ENCODE results near the gene MAPT.
"Not testable (repeated sequence)": the region's sequence is repeated elsewhere in the genome, so short reads cannot be mapped to it uniquely, and the experiment has no call there.

MAPT gene

DNA sequence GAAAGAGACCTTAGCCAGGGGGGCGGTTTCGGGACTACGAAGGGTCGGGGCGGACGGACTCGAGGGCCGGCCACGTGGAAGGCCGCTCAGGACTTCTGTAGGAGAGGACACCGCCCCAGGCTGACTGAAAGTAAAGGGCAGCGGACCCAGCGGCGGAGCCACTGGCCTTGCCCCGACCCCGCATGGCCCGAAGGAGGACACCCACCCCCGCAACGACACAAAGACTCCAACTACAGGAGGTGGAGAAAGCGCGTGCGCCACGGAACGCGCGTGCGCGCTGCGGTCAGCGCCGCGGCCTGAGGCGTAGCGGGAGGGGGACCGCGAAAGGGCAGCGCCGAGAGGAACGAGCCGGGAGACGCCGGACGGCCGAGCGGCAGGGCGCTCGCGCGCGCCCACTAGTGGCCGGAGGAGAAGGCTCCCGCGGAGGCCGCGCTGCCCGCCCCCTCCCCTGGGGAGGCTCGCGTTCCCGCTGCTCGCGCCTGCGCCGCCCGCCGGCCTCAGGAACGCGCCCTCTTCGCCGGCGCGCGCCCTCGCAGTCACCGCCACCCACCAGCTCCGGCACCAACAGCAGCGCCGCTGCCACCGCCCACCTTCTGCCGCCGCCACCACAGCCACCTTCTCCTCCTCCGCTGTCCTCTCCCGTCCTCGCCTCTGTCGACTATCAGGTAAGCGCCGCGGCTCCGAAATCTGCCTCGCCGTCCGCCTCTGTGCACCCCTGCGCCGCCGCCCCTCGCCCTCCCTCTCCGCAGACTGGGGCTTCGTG is at the start of gene MAPT:
Gene MAPT (plus strand): TSS at position 533 of the 763 bp plus-strand sequence. CDS start 67,784 bp downstream, outside the sequence.
- DNase-seq = peak; percentile 86

DNA sequence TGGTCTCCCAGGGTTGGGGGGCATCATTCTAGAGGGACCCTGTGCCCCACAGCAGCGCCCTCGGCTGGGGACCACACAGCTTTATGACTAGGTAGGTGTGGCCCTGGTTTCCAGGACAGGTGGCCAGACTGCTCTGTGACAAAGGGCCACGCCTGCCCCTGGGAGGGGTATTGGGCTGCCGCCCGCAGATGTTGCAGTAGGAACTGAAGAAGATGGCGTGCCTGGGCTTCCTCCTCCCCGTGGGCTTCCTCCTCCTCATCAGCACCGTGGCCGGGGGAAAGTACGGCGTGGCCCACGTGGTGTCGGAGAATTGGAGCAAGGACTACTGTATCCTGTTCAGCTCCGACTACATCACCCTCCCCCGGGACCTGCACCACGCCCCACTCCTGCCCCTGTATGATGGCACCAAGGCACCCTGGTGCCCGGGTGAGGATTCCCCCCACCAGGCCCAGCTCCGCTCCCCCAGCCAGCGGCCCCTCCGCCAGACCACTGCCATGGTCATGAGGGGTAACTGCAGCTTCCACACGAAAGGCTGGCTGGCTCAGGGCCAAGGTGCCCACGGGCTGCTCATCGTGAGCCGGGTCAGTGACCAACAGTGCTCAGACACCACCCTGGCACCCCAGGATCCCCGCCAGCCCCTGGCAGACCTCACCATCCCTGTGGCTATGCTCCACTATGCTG is 49.5 kb upstream of the MAPT start, which contains the start of gene SPPL2C:
Gene SPPL2C (plus strand): TSS at position 187 of the 681 bp plus-strand sequence. CDS start 26 bp downstream, at position 213.
- no peak for DNase-seq

DNA sequence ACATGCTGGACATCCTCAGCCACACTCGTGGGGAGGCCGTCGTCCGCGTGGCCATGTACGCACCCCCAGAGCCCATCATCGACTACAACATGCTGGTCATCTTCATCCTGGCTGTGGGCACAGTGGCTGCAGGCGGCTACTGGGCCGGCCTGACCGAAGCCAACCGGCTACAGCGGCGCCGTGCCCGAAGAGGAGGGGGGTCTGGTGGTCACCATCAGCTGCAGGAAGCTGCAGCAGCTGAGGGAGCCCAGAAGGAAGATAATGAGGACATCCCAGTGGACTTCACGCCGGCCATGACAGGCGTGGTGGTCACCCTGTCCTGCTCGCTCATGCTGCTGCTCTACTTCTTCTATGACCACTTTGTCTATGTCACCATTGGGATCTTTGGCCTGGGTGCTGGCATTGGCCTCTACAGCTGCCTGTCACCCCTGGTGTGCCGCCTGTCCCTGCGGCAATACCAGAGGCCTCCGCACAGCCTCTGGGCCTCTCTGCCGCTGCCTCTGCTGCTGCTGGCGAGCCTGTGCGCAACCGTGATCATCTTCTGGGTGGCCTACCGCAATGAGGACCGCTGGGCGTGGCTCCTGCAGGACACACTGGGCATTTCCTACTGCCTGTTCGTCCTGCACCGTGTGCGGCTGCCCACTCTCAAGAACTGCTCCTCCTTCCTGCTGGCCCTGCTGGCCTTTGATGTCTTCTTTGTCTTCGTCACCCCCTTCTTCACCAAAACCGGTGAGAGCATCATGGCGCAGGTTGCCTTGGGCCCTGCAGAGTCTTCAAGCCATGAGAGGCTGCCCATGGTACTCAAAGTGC is 48.8 kb upstream of the MAPT start:
- no peak for DNase-seq

DNA sequence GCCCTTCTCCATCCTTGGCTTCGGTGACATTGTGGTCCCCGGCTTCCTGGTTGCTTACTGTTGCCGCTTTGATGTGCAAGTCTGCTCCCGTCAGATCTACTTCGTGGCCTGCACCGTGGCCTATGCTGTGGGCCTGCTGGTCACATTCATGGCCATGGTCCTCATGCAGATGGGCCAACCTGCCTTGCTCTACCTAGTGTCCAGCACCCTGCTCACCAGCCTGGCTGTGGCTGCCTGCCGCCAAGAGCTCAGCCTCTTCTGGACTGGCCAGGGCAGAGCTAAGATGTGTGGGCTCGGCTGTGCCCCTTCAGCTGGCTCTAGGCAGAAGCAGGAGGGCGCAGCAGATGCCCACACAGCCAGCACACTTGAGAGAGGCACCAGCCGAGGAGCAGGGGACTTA is 48.1 kb upstream of the MAPT start:
- DNase-seq = no peak

DNA sequence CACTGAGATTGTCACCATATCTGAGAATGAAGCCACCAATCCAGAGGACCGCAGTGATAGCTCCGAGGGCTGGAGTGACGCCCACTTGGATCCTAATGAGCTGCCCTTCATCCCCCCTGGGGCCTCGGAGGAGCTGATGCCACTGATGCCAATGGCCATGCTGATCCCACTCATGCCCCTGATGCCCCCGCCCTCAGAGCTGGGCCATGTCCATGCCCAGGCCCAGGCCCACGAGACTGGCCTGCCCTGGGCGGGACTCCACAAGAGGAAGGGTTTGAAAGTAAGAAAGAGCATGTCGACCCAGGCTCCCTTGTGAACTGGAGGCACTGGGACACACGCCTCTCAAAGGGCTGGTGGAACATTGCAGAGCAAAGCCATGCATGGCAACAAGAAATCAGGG is 47.7 kb upstream of the MAPT start:
- DNase-seq = no peak

DNA sequence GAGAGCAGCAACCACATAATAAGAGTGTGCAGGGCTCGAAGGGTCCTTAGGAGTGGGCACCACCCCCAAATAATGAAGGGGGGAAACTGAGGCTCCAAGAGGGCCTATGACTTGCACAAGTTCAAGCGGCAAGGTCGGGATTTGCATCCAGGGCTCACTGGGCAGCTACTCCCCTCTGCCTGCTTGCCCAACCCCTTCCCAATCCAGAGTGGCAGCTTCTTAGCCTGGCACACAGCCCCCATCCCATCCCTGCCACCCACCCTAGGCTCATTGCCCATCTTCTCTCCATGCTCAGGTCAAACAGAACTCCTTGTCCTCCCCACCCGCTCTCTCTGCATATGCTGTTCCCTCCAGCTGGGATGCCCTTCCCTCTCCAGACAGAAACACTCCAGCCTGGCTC is 47.3 kb upstream of the MAPT start:
- DNase-seq = no peak

DNA sequence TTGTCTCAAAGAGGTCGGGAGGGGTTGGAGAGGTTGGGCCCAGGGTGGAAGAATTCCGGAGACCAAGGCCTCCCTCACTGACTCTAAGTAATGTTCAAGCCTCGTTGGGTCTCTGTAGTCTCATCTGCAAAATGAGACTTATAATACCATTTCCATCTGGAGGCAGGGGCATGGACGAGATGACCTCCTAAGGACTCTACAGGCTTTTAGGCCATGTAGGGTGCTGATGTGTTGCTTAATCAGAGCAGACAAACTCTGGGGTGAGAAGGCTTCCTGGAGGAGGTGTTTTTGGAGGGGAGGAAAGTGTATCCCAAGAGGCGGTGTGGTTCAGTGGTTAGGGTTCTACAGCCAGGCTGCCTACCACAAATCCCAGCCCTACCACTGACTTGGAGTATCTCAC is 46.6 kb upstream of the MAPT start:
- no peak for DNase-seq

DNA sequence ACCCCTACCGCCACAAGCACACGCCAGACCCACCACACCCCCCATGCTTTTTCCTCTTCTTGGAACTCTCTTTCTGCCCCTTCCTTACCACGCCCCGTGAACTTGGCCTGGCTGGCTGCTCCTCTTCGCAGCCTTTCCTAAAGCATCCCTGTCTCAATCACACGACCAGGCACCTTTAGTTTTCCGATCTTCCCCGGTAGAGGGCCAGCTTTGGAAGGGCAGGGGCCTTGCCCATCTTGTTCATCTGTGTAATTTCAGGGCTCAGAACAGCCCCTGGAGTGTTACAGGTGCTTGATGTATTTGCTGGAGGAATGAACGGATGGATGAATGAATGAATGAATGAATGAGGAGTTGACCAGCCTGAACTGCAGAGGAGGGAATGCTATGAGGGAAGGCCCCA is 45.9 kb upstream of the MAPT start:
- DNase-seq = no peak

DNA sequence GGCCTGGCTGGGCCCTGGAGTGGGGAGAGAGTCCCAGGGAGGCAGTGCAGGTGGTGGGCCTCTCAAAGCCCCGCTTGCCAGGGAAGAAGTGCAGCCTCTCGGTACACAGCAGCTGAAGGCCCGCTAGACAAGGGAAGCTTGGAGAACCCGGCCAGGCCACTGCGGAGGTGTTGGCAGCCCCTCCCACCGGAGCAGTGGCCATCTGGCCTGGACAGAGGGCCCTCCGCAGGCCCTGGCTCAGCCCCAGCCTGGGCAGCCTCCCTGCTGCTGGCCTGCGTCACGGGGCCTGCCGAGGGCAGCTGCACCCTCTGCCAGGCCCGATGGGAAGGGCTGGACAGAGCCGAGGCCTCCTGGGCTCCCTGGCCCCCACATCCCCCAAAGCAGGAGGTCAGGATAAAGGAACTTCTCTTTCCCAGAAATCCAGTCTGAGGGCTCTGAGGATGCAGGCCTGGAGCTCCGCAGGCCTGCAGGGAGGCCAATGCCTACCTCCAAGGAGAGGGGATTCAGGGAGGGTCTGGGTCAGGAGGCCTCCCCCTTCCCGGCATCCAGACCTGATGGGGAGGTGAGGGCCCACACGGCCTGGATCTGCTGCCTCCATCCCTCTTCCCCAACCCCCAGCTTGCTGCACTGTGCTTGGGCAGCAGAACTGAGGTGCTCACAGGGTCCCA is 45.4 kb upstream of the MAPT start:
- DNase-seq = no peak

DNA sequence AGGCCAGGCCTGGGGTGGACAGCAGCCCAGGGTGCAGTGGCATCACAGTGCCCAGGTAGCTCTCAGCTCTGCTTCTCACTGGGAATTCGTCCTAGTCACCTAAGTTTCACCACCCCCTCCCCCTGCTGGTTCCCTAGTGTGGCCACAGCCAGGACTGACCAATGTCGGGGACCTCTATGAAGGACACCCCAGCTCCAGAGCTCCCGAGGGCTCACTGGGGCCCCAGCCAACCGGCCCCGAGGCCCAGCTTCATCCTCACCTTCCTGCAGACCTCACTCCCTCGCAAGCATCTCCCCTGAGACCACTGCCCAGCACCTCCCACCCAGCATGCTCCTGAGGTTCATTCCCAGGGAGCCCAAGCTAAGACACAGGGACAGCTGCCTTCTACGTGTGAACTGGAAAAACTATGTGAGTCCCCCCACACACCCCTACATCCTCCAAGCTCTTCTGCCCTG is 44.8 kb upstream of the MAPT start:
- DNase-seq = no peak

DNA sequence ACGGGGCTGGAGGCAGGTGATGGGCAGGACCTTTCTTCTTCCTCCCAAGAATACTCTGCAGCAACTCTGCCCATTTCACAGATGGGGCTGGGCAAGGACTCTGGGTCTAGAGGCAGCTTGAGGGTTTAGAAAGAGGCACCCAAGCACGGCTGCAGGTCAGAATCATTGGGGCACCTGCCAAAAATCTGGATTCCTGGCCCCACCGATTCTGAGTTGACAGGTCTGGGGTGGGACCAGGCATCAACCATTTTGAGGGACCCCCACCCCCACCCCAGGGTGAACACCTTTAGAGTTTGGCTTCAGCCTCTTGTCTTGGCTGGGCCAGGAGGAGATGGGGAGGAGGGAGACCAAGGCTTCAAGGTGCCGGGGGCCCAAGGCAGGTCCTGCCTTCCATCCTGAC is 44.3 kb upstream of the MAPT start:
- DNase-seq = no peak

DNA sequence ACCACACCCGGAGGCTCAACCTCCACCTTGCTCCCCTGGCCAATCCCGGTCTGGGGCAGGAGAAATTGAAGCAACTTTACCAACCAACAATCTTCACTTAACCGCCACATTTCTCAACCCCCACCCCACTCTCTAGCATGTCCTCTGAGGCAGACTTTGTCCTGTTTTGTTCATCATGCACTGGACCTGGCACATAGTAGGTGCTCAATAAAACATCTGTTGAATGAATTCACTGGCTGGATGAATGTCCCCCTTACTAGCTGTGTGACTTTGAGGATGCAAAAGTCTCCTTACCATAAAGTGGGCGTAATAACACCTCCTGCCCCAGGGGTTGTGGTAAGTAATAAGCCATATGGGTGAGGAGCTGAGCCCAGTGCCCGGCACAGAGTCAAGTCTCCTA is 43.9 kb upstream of the MAPT start:
- DNase-seq = no peak

DNA sequence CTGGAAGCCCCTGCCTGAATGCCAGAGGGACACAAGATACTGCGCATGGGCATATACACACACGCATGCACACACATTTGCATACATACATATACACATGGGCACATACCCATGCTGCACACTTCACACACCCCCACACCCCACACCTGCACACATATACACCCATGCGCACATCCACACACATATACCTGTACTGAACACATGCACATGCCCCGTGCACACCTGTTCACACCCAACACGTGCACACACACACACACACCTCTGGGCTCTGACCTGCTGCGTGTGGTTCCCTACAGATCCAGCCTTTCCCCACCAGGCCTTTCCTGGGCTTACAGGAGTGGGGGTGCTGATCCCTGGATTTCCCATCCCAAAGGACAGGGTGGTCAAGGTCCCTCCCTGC is 43.3 kb upstream of the MAPT start:
- no peak for DNase-seq

DNA sequence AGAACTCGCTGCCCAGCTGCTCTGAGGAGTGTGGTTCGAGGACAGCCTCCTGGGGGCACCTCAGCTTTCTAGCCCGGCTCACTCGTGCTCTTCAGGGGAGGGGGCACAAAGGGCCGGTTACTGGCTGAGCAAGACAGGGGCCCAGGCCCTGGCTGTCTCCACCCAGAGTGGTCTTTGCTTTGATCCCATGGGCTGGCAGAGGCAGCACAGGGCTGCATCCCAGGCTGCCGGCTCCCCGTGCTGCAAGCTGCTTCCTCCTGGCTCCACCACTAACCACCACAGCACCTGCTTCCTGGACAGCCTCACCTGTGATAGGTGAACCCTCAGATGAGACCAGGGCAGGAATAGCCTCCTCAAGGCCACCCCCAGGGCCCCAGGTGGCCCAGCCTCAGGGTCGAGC is 42.9 kb upstream of the MAPT start:
- no peak for DNase-seq

DNA sequence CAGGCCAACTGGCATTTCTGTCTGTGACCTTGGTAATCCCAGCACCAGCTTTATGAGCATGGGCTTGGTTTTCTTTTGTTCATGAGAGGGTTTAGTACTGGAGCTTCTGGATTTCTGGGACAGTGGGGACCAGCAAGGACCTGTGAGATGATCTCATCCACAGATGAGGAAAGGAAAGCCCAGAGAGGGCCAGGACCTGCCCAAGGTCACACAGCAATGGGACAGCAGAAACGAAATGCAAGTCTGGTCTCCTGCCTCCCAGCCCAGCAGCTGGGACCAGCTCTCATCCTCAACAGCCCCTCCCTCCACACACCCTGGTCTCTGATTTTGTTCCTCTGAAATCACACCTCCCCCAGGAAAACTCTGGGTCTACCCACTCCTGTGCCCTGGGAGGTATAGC is 42.5 kb upstream of the MAPT start:
- no peak for DNase-seq

DNA sequence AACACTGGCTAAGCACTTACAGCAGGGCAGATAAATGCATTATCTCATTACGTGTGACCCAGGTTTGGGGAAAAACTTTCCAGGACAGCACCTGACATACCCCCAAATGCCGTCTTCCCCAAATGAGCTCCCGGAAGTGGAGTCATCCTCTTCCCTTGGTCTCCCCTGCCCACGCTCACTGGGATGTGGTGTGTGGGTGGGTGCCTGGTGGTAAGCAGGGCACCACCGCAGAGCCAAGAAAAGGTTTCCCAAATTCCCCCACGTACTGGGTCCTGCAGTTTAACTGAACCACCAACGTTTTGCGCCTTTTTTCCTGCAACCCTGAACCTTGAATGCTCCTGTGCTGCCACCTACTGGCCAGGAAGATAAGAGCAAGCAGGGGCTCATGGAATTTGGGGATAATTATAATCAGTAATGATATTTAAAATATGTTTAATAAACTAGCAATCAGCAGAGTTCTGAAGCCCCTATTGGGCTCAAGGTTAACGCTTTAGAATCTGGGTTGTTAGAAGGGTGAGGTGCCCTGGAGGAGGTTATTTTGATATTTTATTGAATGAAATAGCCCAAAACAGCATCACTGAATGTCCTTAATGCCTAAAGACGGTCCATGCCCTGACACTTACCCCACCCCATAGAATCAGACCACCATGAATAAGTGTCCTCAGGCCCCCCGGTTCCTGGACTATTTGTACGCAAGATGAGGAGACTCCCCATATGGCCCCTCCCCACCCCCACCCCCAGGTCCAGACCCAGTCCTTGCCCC is 41.6 kb upstream of the MAPT start:
- no peak for DNase-seq

DNA sequence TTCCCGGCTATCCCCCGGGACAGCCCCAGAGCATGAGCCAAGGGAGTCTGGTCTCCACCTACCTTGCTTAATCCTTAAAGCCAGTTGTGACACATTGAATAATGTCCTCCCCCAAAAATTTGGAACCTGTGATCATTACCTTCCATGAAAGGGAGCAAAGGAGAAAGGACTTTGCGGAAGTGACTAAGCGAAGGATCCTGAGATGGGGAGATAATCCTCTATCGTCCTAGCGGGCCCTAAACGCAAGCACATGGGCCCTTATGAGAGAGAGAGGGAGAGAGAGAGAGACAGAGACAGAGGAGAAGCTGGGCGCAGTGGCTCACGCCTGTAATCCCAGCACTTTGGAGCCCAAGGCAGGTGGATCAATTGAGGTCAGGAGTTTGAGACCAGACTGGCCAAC is 40.1 kb upstream of the MAPT start:
- DNase-seq = no peak

DNA sequence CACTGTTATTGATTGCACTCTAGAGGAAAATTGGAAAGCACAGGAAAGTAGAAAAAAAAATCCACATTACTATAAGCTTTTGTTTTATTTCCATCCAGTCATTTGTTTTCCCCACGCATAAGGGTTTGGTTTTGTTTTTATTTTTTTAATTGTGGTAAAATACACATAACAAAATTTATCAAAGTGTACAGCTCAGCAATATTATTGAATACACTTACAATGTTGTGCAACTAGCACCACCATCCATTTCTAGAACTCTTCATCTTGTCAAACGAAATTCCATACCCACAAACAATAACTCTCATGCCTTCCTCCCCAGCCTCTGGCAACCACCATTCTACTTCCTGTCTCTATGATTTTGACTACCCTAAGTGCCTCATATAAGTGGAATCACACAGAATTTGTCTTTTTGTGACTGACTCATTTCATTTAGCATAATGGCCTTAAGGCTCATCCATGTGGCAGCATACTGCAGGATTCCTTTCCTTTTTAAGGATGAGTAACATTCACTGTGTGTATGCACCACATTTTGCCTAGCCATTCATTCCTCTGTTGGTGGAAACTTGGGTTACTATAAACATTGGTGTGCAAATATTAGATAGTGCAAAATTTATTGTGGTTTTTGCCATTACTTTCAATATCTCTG is 38.5 kb upstream of the MAPT start:
- DNase-seq = no peak

DNA sequence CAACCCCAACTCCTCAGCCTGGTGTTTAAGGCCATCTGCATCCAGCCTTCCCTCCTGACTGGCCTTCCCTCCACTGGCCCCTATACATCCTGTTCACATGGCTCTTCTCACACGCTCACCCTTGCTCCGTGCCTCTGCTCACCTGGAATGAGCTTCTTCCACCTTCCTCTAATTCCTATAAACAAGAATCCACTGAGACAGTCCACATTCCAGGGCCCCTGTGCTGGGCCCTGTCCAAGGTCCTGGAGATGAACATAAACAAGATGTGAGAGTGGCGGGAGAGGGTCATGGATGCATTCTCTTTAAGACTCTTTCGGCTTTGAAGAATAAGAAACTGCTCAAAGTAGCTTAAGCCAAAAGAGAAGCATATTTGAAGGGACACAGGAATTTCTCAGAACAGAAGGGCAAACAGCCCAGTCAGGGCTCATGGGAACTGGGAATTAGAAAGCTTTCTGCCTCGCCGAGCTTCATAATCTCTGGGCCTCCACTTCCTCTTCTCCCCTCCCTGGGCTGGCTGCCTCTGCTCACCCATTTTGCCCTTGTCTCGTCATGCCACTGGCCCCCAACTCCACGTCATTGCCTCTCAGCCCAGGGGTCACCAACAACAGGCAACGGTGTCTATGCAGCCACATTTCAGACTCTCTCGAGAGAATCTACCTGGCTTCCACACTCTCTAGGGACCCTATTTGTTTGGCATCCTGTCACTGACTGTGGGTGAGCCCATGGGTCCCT is 36.2 kb upstream of the MAPT start:
- DNase-seq = no peak

DNA sequence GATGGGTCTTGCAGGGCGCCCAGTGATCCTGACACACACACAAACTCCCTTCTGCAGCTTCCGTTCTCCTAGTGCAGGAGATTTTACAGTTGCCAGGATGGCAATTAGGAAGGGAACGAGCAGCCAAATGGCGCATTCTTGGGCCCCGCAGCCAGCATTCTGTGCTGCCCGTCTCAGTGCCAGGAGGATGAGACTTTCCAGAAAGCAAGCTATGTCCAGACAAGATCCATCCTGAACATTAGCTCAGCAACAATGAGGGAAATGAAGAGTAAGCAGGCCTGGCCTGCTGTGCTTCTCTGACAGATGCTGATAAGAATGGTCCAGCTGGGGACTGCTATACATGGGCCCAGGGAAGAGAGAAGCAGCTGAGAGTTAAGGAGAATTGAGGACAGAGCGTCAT is 33.2 kb upstream of the MAPT start:
- no peak for DNase-seq

DNA sequence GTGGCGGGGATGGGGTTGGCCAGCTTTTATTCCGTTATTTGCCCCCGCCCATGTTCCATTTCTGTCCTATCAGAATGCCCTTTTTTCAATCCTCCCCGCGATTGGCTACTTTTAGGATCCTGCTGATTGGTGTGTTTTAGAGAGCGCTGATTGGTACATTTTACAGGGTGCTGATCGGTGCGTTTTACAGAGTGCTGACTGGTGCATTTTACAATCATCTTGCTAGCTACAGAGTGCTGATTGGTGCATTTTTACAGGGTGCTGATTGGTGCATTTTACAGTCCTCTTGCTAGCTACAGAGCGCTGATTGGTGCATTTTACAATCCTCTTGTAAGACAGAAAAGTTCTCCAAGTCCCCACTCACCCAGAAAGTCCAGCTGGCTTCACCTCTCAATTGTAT is 32.2 kb upstream of the MAPT start:
- DNase-seq = not testable (repeated sequence)
